T-helper 2 cell treated with Interferon-gamma antibody and Interleukin-4, amounts not matched to agents 5 μg/mL and 100 μg/mL, for 36 hours (primary cell): Measurements from ENCODE around the gene SMC6.

ENCODE experiments used
- DNase-seq: peaks from one replicate; pipeline ENCODE4 v3.0.0; 2021; ENCODE audit warnings: low spot score
- H3K27ac Mint-ChIP-seq: one replicate; pipeline ENCODE4 v1.8.0; 2021; ENCODE audit warnings: mild to moderate bottlenecking, mixed read lengths
- H3K27me3 Mint-ChIP-seq: one replicate; pipeline ENCODE4 v1.8.0; 2021; ENCODE audit warnings: low read depth, mixed read lengths
- H3K36me3 Mint-ChIP-seq: one replicate; pipeline ENCODE4 v1.8.0; 2021; ENCODE audit warnings: low read depth, mixed read lengths
- H3K4me1 Mint-ChIP-seq: one replicate; pipeline ENCODE4 v1.8.0; 2021; ENCODE audit warnings: low read depth, mixed read lengths
- H3K4me3 Mint-ChIP-seq: one replicate; pipeline ENCODE4 v1.8.0; 2022; ENCODE audit warnings: mild to moderate bottlenecking, moderate library complexity, mixed read lengths
- H3K9me3 Mint-ChIP-seq: one replicate; pipeline ENCODE4 v1.8.0; 2021; ENCODE audit warnings: mixed read lengths

Gene SMC6

DNA sequence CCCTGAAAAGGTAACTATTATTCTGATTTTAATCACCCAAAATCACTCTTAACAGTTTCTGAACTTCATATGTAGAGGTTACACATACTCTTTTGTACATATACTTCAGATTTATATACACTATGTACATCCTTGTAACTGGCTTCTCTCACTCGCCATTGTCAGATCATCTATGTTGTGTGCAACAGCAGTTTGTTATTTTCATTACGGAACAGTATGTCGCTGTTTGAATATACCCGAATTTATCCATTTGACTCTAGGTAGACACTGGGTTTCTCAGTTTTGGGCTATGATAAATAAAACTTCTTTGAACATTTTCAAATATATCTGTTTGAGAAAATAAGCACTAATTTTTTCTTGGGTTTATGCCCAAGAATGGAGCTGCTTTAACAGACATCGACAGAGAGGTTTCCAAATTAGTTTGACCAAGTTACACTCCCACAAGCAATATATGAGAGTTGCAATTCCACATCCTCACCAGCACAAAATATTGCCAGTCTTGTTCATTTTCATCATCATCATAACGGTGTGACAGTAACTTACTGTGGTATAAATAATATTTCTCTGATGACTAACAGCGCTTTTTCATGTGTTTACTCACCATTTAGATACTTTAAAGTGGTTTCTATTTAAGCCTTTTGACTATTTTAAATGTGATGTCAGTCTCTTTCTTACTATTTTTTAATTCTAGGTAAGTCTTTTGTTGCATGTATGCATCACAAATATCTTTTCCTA, 80.9 kb downstream of the SMC6 start:
- Mint-ChIP-seq H3K9me3 (no peaks in the 10 kb centered on the region), H3K4me1 (no peaks in the 10 kb centered on the region), H3K4me3 (no peak overlapping the region), H3K27me3 (no peaks in the 10 kb centered on the region), H3K27ac (no peak overlapping the region), H3K36me3 (peaks cover 32% of the 10 kb centered on the region)
- DNase-seq = no peak

DNA sequence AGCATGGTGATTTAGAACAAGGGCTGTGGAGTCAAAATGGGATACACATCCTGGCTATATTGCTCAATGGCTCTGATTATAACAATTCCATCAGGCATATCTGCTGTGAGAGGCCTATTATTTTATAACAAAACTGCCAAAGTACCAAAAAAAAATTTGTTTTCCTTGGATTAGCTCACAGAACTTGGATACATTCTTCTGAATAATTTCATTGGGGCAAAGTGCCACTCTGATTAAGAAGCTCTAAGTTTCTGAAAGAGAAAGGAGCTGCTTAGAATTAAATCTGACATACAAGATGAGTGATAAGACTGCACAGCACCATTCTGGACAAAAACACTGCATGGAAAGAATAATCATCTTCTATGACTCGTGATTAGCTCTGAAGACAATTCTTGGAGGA, 85.7 kb downstream of the SMC6 start:
- H3K9me3 Mint-ChIP-seq = no peaks in the 10 kb centered on the region
- H3K27ac Mint-ChIP-seq = no peak overlapping the region
- no peak overlapping the region for H3K4me3 Mint-ChIP-seq
- H3K27me3 Mint-ChIP-seq = no peaks in the 10 kb centered on the region
- no peak for DNase-seq
- peaks cover 33% of the 10 kb centered on the region for H3K36me3 Mint-ChIP-seq
- H3K4me1 Mint-ChIP-seq = no peaks in the 10 kb centered on the region

- Mint-ChIP-seq H3K36me3 (peaks cover 31% of the 10 kb centered on the region), H3K4me3 (no peak overlapping the region), H3K27ac (no peak overlapping the region), H3K9me3 (no peaks in the 10 kb centered on the region), H3K27me3 (no peaks in the 10 kb centered on the region), H3K4me1 (no peaks in the 10 kb centered on the region)
- DNase-seq = no peak
These were observed 89.1 kb downstream of the SMC6 start for GRCh38 chr2:17664534-17664933.

- Mint-ChIP-seq H3K27ac (no peak overlapping the region), H3K36me3 (peaks cover 20% of the 10 kb centered on the region), H3K27me3 (no peaks in the 10 kb centered on the region), H3K4me3 (no peak overlapping the region), H3K9me3 (no peaks in the 10 kb centered on the region), H3K4me1 (peaks cover 13% of the 10 kb centered on the region)
- DNase-seq = no peak
These were observed 90.9 kb downstream of the SMC6 start for GRCh38 chr2:17662723-17663122.

- Mint-ChIP-seq H3K27me3 (no peaks in the 10 kb centered on the region), H3K4me3 (no peak overlapping the region), H3K9me3 (no peaks in the 10 kb centered on the region), H3K4me1 (peaks cover 13% of the 10 kb centered on the region), H3K27ac (no peak overlapping the region), H3K36me3 (peaks cover 19% of the 10 kb centered on the region)
- DNase-seq = no peak
These were observed 92.2 kb downstream of the SMC6 start for GRCh38 chr2:17661460-17661859.

DNA sequence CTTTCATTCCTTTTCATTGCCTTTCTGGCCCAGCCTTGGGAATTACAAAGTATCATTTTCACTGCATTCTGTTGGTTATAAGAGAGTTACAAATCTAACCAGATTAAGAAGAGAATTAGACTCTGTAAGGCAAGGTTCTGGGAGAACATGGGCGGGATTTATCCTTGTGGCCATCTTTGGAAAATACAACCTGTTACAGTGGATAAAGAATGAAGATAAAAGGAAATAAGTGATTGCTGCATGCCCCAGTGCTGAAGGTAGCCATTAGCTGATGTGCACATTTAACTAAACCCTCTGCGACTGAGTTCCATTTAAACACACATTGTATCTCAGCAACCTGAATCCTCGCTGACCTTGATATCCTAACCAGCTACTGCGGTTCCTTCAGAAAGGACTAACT, 93.4 kb downstream of the SMC6 start:
- H3K27ac Mint-ChIP-seq = no peak overlapping the region
- H3K9me3 Mint-ChIP-seq = no peaks in the 10 kb centered on the region
- H3K4me3 Mint-ChIP-seq = no peak overlapping the region
- H3K4me1 Mint-ChIP-seq = peaks cover 13% of the 10 kb centered on the region
- H3K36me3 Mint-ChIP-seq = peaks cover 13% of the 10 kb centered on the region
- no peak for DNase-seq
- H3K27me3 Mint-ChIP-seq = no peaks in the 10 kb centered on the region

- peaks cover 13% of the 10 kb centered on the region for H3K4me1 Mint-ChIP-seq
These were observed 95.3 kb downstream of the SMC6 start for GRCh38 chr2:17658251-17658843.

DNA sequence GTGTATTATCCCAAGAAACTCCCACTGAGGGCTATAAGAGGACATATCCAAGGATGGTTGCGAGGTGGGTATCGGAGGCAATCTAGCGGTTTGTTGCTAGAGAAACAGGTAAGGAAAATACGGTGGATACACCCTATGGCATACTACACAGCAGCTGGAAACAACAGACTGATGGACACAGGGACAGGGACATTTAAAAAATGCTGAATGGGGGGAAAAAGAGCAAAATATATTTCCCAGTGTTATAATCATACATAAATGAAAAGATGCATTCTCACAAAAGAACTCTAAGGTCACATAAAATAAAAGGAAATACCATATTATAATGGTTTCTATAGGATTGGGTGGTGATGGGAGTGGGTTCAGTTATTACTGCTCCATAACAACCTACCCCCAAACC, 95.9 kb downstream of the SMC6 start:
- H3K27me3 Mint-ChIP-seq = no peaks in the 10 kb centered on the region
- DNase-seq = no peak
- H3K4me1 Mint-ChIP-seq = peaks cover 13% of the 10 kb centered on the region
- H3K4me3 Mint-ChIP-seq = no peak overlapping the region
- no peaks in the 10 kb centered on the region for H3K9me3 Mint-ChIP-seq
- peaks cover 7% of the 10 kb centered on the region for H3K36me3 Mint-ChIP-seq
- H3K27ac Mint-ChIP-seq = no peak overlapping the region

More at GRCh38 chr2:17658251-17658843, 95.3 kb downstream of the SMC6 start:
- no peak overlapping the region for H3K27ac Mint-ChIP-seq
- no peaks in the 10 kb centered on the region for H3K27me3 Mint-ChIP-seq
- peak; percentile 38 for DNase-seq
- no peak overlapping the region for H3K4me3 Mint-ChIP-seq
- peaks cover 10% of the 10 kb centered on the region for H3K36me3 Mint-ChIP-seq
- no peaks in the 10 kb centered on the region for H3K9me3 Mint-ChIP-seq

GRCh38 chr2:17652681-17653394, 100.8 kb downstream of the SMC6 start:
- DNase-seq = no peak
- no peaks in the 10 kb centered on the region for H3K9me3 Mint-ChIP-seq
- no peaks in the 10 kb centered on the region for H3K27me3 Mint-ChIP-seq
- H3K27ac Mint-ChIP-seq = no peak overlapping the region
- no peak overlapping the region for H3K4me3 Mint-ChIP-seq
- H3K36me3 Mint-ChIP-seq = no peaks in the 10 kb centered on the region
- no peaks in the 10 kb centered on the region for H3K4me1 Mint-ChIP-seq

DNA sequence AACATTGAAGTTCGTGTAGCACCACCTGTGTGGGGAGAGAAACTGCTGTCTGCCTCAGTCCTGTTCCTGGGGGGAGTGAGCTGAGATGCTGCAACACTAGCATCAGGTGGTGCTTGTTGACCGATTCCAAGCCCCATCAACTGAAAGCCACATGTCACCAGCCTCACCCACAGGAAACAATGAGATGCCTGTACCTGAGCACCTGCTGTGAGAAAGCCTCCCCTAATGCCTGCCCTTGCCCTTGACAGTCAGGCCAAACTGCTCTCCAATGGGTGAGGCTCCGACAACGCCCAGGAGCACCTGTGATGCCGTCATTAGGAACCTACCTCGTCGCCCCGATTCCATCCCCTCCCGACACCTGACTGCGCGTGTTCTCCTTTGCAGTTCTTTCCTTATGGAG, 104.6 kb downstream of the SMC6 start:
- Mint-ChIP-seq H3K4me3 (no peak overlapping the region), H3K27ac (no peak overlapping the region), H3K9me3 (no peaks in the 10 kb centered on the region), H3K36me3 (no peaks in the 10 kb centered on the region), H3K4me1 (no peaks in the 10 kb centered on the region), H3K27me3 (no peaks in the 10 kb centered on the region)
- no peak for DNase-seq

GRCh38 chr2:17648581-17648980, 105.0 kb downstream of the SMC6 start:
- H3K27ac Mint-ChIP-seq = no peak overlapping the region

DNA sequence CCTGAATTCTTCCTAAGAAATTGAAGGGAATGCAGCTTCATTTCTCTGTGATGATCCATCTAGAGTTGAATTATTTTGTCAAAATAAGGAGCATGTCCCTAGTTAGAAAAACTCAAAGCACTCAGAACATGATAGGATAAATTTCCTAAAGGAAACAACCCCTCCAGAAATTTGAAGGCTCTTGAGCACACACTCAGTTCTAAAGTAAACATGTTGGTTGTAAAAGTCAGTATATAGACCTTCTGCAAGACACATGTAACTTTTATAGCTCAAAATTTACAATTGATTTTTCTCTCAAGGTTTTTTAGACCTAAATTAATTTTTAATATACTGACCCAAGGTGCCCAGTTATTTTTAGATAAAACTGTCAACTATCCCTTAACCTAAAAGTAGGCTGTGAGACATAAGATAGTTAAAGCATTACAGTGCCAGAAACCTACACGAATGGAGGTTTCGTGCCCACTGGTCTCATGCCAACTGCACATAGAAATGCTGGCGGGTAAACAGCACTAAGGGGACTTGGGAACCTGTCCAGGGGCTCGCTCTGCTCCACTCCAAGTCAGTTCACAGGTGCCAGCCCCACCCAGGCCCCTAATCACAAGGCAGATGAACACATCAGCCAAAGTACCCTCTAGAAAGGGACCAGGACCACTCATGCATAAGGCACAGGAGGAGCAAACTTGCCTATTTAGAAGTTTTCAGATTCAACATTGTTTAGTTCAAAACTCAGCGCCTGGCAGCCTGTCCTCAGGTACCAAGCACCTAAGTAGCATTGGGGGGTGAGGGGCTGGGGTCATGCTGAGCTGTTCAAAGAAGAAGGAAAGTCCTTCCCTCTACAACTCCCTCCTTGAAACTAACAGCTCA, 106.5 kb downstream of the SMC6 start:
- H3K27ac Mint-ChIP-seq = no peak overlapping the region
- no peaks in the 10 kb centered on the region for H3K4me1 Mint-ChIP-seq
- H3K4me3 Mint-ChIP-seq = no peak overlapping the region
- no peaks in the 10 kb centered on the region for H3K36me3 Mint-ChIP-seq
- no peak for DNase-seq
- no peaks in the 10 kb centered on the region for H3K9me3 Mint-ChIP-seq
- no peaks in the 10 kb centered on the region for H3K27me3 Mint-ChIP-seq

More at GRCh38 chr2:17648581-17648980, 105.0 kb downstream of the SMC6 start:
- H3K4me1 Mint-ChIP-seq = no peaks in the 10 kb centered on the region
- H3K4me3 Mint-ChIP-seq = no peak overlapping the region
- no peaks in the 10 kb centered on the region for H3K9me3 Mint-ChIP-seq
- H3K27me3 Mint-ChIP-seq = no peaks in the 10 kb centered on the region
- H3K36me3 Mint-ChIP-seq = no peaks in the 10 kb centered on the region
- DNase-seq = no peak

DNA sequence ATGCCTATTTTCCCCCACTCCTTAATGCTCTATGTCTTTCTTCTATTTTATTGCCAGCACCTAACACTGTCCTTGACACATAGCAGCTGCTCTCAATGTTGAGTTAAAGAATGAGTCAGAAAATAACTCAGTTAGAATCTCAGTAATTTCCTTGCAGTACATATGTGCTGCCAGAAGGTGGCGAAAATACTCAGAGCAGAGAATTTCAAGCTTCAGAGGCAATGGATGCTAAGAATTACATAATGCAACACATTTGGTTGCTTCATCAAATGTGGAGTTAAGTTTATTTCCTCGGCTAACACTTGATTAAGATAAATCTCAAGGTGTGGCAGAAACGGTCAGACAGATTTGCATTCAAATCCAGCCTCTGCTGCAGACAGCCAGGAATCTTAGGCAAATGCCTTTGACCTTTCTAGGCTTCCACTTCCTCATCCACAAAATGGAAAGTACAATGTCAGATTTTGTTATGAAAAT, 107.5 kb downstream of the SMC6 start:
- H3K27ac Mint-ChIP-seq = no peak overlapping the region
- H3K27me3 Mint-ChIP-seq = no peaks in the 10 kb centered on the region
- no peaks in the 10 kb centered on the region for H3K9me3 Mint-ChIP-seq
- peak; percentile 30 for DNase-seq
- no peaks in the 10 kb centered on the region for H3K4me1 Mint-ChIP-seq
- no peak overlapping the region for H3K4me3 Mint-ChIP-seq
- no peaks in the 10 kb centered on the region for H3K36me3 Mint-ChIP-seq
